A549 (cell line): Measurements from ENCODE around the gene ENPEP. TPM values are rescaled to one million over a fixed set of nuclear protein-coding genes. Genes with fewer than 3 reads are reported as not detected.

Source experiments
- ATAC-seq, 2 experiments: fragments of 200-7000 bp in 1 of 2; fragments of >200 bp in 1 of 2; cut with Nextera tagmentation in 1 of 2; cut with Tn5 transposase in 1 of 2; 3 replicates each; pipeline versions ENCODE4 v1.8.0 to v1.9.1; 2018 to 2020; ENCODE audit warnings: mild to moderate bottlenecking in 1 of 2, moderate library complexity in 1 of 2
- CTCF ChIA-PET: fragments of 300-600 bp; sonication (Branson Sonifier 250); formaldehyde crosslinking; extraction: SDS; loops from one replicate; lab custom pipeline; 2021; ENCODE audit warnings: antibody characterized with exemption, inconsistent platforms; lab: Yijun Ruan, JAX
- POLR2A ChIA-PET: fragments of 350-600 bp; formaldehyde crosslinking; extraction: SDS; loops from one replicate; lab custom pipeline; 2021; ENCODE audit warnings: antibody characterized with exemption, inconsistent platforms; lab: Yijun Ruan, JAX
- DNase-seq, 2 experiments: peaks; one replicate each; pipeline versions ENCODE4 v3.0.0 to v3.0.0-alpha.2; 2011 to 2016; ENCODE audit warnings: low read depth in 1 of 2, low spot score in 1 of 2
- FAIRE-seq: peaks from 2 replicates; lab custom pipeline; 2011; peaks lifted over from hg19 to GRCh38; lab: Jason Lieb, UNC
- H3K27ac ChIP-seq, 2 experiments: fragments of >200 bp; sonication (Bioruptor Twin); formaldehyde crosslinking; 3 replicates each; pipeline ENCODE4 v1.5.1; 2016 to 2017
- H3K4me1 ChIP-seq: fragments of >200 bp; sonication (Bioruptor Twin); formaldehyde crosslinking; 3 replicates; pipeline ENCODE4 v1.6.1; 2016
- H3K4me2 ChIP-seq: fragments of >200 bp; sonication (Bioruptor Twin); formaldehyde crosslinking; 3 replicates; pipeline ENCODE4 v1.6.1; 2016
- H3K4me3 ChIP-seq: fragments of >200 bp; sonication (Bioruptor Twin); formaldehyde crosslinking; 3 replicates; pipeline ENCODE4 v1.5.1; 2016
- H3K9me3 ChIP-seq: fragments of >200 bp; sonication (Bioruptor Twin); formaldehyde crosslinking; 3 replicates; pipeline ENCODE4 v1.6.1; 2016
- BCL3 ChIP-seq: fragments of >200 bp; sonication (Bioruptor Twin); formaldehyde crosslinking; IDR thresholded peaks from 3 replicates; pipeline ENCODE4 v1.6.1; 2016
- CBX2 ChIP-seq: fragments of 200-600 bp; sonication (generic); IDR thresholded peaks from 2 replicates; pipeline ENCODE4 v1.6.1; 2016; ENCODE audit warnings: low read depth, mild to moderate bottlenecking, borderline replicate concordance
- CEBPB ChIP-seq, 2 experiments: fragments of >200 bp in 1 of 2; sonication (Bioruptor Twin) in 1 of 2; formaldehyde crosslinking in 1 of 2; IDR thresholded peaks; 2 replicates each; pipeline ENCODE4 v1.6.1; 2012 to 2016
- CHD2 ChIP-seq: fragments of 150-350 bp; IDR thresholded peaks from 2 replicates; pipeline ENCODE4 v1.6.1; 2014; ENCODE audit warnings: low read length; ENCODE audit not compliant: partially characterized antibody
- CHD4 ChIP-seq: fragments of 200-600 bp; sonication (generic); IDR thresholded peaks from 2 replicates; pipeline ENCODE4 v1.6.1; 2016; ENCODE audit warnings: antibody characterized with exemption, mild to moderate bottlenecking, borderline replicate concordance
- CTCF ChIP-seq: fragments of >200 bp; sonication (Bioruptor Twin); formaldehyde crosslinking; IDR thresholded peaks from 3 replicates; pipeline ENCODE4 v1.5.1; 2016
- EHMT2 ChIP-seq: fragments of 200-600 bp; sonication (generic); IDR thresholded peaks from 2 replicates; pipeline ENCODE4 v1.6.1; 2016; ENCODE audit warnings: antibody characterized with exemption, low read depth, mild to moderate bottlenecking, moderate library complexity
- EP300 ChIP-seq, 2 experiments: fragments of >200 bp; sonication (Bioruptor Twin); formaldehyde crosslinking; IDR thresholded peaks; 2 replicates in 1 of 2; 3 replicates in 1 of 2; pipeline ENCODE4 v1.6.1; 2016 to 2017
- HOXA7 ChIP-seq: fragments of 250-450 bp; sonication (Bioruptor Pico); IDR thresholded peaks from 2 replicates; pipeline ENCODE4 v1.5.0; 2020; ENCODE audit warnings: mild to moderate bottlenecking, moderate library complexity
- MAZ ChIP-seq: fragments of 150-350 bp; IDR thresholded peaks from 2 replicates; pipeline ENCODE4 v1.6.1; 2014; ENCODE audit warnings: antibody characterized with exemption, low read depth, low read length, borderline replicate concordance
- PBX3 ChIP-seq: IDR thresholded peaks from 2 replicates; pipeline ENCODE4 v1.6.1; 2012
- POLR2A ChIP-seq: IDR thresholded peaks from 2 replicates; pipeline ENCODE4 v1.6.1; 2012; ENCODE audit warnings: mild to moderate bottlenecking, low read length
- RAD21 ChIP-seq, 2 experiments: fragments of >200 bp in 1 of 2; sonication (Bioruptor Twin) in 1 of 2; formaldehyde crosslinking in 1 of 2; IDR thresholded peaks in 1 of 2; conservative IDR thresholded peaks in 1 of 2; 2 replicates in 1 of 2; 3 replicates in 1 of 2; pipeline ENCODE4 v1.6.1; 2012 to 2018; ENCODE audit warnings: inconsistent platforms in 1 of 2
- RCOR1 ChIP-seq: fragments of 150-350 bp; IDR thresholded peaks from 2 replicates; pipeline ENCODE4 v1.6.1; 2014; ENCODE audit warnings: antibody characterized with exemption, low read length, low read depth
- RNF2 ChIP-seq: fragments of 200-600 bp; sonication (generic); IDR thresholded peaks from 2 replicates; pipeline ENCODE4 v1.6.1; 2016; ENCODE audit warnings: low read depth, mild to moderate bottlenecking, antibody characterized with exemption, moderate library complexity, borderline replicate concordance
- SMC3 ChIP-seq: fragments of >200 bp; sonication (Bioruptor Twin); formaldehyde crosslinking; IDR thresholded peaks from 3 replicates; pipeline ENCODE4 v1.6.1; 2018; ENCODE audit warnings: inconsistent platforms
- SREBF2 ChIP-seq: fragments of 450-650 bp; IDR thresholded peaks from 2 replicates; pipeline ENCODE4 v1.6.1; 2014; ENCODE audit warnings: mild to moderate bottlenecking, moderate library complexity
- TFCP2L1 ChIP-seq: fragments of 250-450 bp; sonication (Bioruptor Pico); IDR thresholded peaks from 2 replicates; pipeline ENCODE4 v1.5.0; 2021; ENCODE audit warnings: mild to moderate bottlenecking
- ZC3H11A ChIP-seq: fragments of 450-650 bp; IDR thresholded peaks from 2 replicates; pipeline ENCODE4 v1.6.1; 2014; ENCODE audit warnings: antibody characterized with exemption, mild to moderate bottlenecking
- WGBS: methylation state at CpG from one replicate; pipeline ENCODE4 v1.1.6; 2017; ENCODE audit errors: missing lambda C conversion rate; 5-methylcytosine and 5-hydroxymethylcytosine counted together
- polyA plus RNA-seq, 4 experiments: library from polyadenylated mRNA; depleted of rRNA in 3 of 4; stranded (reverse); fragments of >200 nt; fragmentation: RNase III in 1 of 4; extraction: RNeasy Plus Mini Kit Qiagen cat#74134 plus additional on column Dnase treatment in 1 of 4; gene quantifications; 2 replicates in 3 of 4; 3 replicates in 1 of 4; pipeline ENCODE4 v1.2.3, GENCODE V29; 2011 to 2017
- TF ChIP-seq, protein P1 (sequence below): fragments of >200 bp; sonication (Bioruptor Twin); formaldehyde crosslinking; IDR thresholded peaks from 2 replicates; pipeline ENCODE4 v1.6.1; 2016
- TF ChIP-seq, protein P2 (sequence below): IDR thresholded peaks from 2 replicates; pipeline ENCODE4 v1.6.1; 2012

ENPEP gene
- polyA plus RNA-seq, 2 of the 4 experiments (the other 2 are of a cell fraction) = 0.12 to 0.62 TPM

DNA sequence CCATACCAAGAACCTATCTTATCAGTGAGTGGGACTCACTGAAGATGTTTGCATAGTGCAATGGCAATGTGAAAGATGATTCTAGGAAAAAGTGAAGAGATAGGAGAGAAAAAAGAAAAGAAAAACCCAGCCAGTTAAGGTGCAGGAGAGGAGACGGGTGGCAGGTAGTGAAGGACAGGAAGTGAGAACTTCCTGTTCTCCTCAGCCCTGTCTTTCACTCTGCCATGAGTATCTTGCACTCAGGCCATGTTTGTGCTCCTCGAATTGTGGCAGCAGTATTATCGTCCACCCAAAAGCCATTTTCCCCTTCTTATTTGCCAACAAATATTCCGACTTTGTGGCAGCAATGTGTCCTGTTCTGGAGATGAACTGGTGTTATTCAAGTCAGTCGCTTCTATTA lies 8.6 kb upstream of the ENPEP start:
- no peak for ATAC-seq
- no peak overlapping the region for H3K4me3 ChIP-seq
- H3K4me2 ChIP-seq = no peak overlapping the region
- no peak for FAIRE-seq
- WGBS = 45% methylated on average over 5 of the region's 5 CpGs
- CTCF ChIA-PET = no interaction called here
- POLR2A ChIA-PET = no interaction called here
- TF ChIP-seq EHMT2 = no peak
- TF ChIP-seq MAZ = no peak
- TF ChIP-seq RNF2 = no peak
- TF ChIP-seq HOXA7 = no peak
- TF ChIP-seq CEBPB (IDR thresholded peaks at IDR 0.05) = no peak
- TF ChIP-seq, all 56 proteins: peak for 0
- no peaks in the 10 kb centered on the region for H3K9me3 ChIP-seq
- H3K27ac ChIP-seq = no peak overlapping the region
- no peaks in the 10 kb centered on the region for H3K4me1 ChIP-seq
- no peak for DNase-seq

DNA sequence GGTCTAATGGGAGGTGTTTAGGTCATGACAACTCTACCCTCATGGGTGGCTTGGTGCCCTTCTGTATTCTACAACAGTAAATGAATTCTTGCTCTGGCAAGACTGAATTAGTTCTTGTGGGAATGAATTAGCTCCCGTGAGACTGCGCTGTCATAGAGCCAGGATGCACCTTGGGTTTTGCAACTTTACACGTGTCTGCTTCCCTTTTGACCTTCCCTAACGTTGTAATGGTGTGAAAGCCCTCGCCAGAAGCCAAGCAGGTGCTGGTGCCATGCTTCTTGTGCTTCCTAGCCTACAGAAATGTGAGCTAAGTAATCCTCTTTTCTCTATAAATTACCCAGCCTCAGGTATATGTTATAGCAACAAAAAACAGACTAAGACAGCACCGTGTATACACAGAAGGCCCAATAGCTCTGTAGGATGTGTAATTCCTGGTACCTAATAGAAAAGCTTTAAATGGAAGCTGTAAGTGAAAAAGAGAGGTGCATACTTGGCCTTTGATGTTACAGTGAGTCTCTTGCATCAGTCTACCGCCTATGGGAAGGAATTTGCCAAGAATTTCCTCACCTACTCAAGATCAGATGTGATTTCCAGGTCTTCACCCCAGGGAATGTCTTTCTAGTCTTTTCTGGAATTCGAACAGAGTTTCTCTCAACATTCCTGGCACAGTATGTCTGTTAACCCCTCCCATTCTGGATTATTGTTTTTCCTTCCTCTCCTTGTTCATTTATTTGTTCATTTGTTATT lies 3.2 kb upstream of the ENPEP start:
- 40% methylated on average over 8 of the region's 8 CpGs for WGBS
- no peak for FAIRE-seq
- no peak overlapping the region for H3K27ac ChIP-seq
- H3K4me1 ChIP-seq = no peaks in the 10 kb centered on the region
- TF ChIP-seq ZC3H11A (no peak), RAD21 (conservative IDR thresholded peaks at IDR 0.05 in 1 of 2, IDR thresholded peaks at IDR 0.05 in 1 of 2) (no peak), PBX3 (no peak), POLR2A (no peak), BCL3 (no peak), SMC3 (no peak), EP300 (IDR thresholded peaks at IDR 0.05) (no peak), TFCP2L1 (CRISPR knock-in tag) (no peak), SREBF2 (no peak), CHD4 (no peak), CBX2 (no peak), RCOR1 (no peak), CTCF (no peak), CHD2 (no peak)
- TF ChIP-seq, protein P1, sequence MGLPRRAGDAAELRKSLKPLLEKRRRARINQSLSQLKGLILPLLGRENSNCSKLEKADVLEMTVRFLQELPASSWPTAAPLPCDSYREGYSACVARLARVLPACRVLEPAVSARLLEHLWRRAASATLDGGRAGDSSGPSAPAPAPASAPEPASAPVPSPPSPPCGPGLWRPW = no peak
- TF ChIP-seq, protein P2, sequence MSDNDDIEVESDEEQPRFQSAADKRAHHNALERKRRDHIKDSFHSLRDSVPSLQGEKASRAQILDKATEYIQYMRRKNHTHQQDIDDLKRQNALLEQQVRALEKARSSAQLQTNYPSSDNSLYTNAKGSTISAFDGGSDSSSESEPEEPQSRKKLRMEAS = no peak
- no peak for ATAC-seq
- H3K9me3 ChIP-seq = no peaks in the 10 kb centered on the region
- ChIA-PET POLR2A (no interaction called here), CTCF (no interaction called here)
- no peak overlapping the region for H3K4me3 ChIP-seq
- DNase-seq = no peak
- H3K4me2 ChIP-seq = no peak overlapping the region
